HEK293T (cell line): ENCODE results near the gene ZNF83.
"Not testable (repeated sequence)": the region's sequence is repeated elsewhere in the genome, so short reads cannot be mapped to it uniquely, and the experiment has no call there.

Experiments
- FOXK2 ChIP-seq: fragments of 450-650 bp; IDR thresholded peaks from 2 replicates; pipeline ENCODE4 v1.6.1; 2016; ENCODE audit warnings: mild to moderate bottlenecking
- FOXM1 ChIP-seq: fragments of 450-650 bp; IDR thresholded peaks from 2 replicates; pipeline ENCODE4 v1.6.1; 2017; ENCODE audit warnings: mild to moderate bottlenecking, borderline replicate concordance
- SP1 ChIP-seq: fragments of 450-650 bp; IDR thresholded peaks from 2 replicates; pipeline ENCODE4 v1.6.1; 2017

DNA sequence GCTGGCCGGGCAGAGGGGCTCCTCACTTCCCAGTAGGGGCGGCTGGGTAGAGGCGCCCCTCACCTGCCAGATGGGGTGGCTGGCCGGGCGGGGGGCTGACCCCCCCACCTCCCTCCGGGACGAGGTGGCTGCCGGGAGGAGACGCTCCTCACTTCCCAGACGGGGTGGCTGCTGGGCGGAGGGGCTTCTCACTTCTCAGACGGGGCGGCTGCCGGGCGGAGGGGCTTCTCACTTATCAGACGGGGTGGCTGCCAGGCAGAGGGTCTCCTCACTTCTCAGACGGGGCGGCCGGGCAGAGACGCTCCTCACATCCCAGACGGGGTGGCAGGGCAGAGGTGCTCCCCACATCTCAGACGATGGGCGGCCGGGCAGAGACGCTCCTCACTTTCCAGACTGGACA is 44.7 kb downstream of the ZNF83 start:
- TF ChIP-seq FOXK2, FOXM1, SP1: not testable (repeated sequence)
